Suppressor macrophage treated with lipopolysaccharide for 1 hour (primary cell): Measurements from ENCODE around the gene OPN1LW.
"Not testable (repeated sequence)": the region's sequence is repeated elsewhere in the genome, so short reads cannot be mapped to it uniquely, and the experiment has no call there.

ENCODE experiments used
- DNase-seq, 3 donors: peaks; one replicate each; pipeline ENCODE4 v3.0.0-alpha.2; 2020 to 2022

The OPN1LW gene

GRCh38 chrX:154144010-154144409, at the start of gene OPN1LW:
Gene OPN1LW (plus strand): TSS chrX:154144243. CDS start chrX:154144284, 41 bp downstream.
- DNase-seq, result not testable (repeated sequence)

DNA sequence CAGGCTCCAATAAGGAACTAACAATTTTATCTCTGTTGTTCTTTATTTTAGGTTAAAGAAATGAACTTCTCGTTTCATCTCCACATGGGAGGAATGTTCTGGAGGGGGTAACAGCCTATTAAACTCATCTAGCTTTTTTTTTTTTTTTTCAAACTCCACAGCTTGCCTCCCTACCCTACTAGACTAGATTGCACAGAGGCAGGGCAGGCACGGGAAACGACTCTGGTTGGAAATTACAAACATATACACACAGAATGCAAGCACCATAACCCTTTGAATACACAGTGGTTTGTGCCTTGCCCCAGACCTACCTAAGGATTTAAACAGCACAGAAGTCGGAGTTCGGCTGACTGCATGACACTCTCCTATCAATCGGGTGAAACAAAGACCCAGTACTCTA, 49.2 kb upstream of the OPN1LW start:
- no peak for DNase-seq

- DNase-seq, result peak; percentile 42 to 51 (median 48)
Observed at GRCh38 chrX:154096140-154097002, 47.7 kb upstream of the OPN1LW start.

GRCh38 chrX:154097003-154097588, 46.9 kb upstream of the OPN1LW start:
- DNase-seq, result peak; percentile 62 to 86 (median 73)

DNA sequence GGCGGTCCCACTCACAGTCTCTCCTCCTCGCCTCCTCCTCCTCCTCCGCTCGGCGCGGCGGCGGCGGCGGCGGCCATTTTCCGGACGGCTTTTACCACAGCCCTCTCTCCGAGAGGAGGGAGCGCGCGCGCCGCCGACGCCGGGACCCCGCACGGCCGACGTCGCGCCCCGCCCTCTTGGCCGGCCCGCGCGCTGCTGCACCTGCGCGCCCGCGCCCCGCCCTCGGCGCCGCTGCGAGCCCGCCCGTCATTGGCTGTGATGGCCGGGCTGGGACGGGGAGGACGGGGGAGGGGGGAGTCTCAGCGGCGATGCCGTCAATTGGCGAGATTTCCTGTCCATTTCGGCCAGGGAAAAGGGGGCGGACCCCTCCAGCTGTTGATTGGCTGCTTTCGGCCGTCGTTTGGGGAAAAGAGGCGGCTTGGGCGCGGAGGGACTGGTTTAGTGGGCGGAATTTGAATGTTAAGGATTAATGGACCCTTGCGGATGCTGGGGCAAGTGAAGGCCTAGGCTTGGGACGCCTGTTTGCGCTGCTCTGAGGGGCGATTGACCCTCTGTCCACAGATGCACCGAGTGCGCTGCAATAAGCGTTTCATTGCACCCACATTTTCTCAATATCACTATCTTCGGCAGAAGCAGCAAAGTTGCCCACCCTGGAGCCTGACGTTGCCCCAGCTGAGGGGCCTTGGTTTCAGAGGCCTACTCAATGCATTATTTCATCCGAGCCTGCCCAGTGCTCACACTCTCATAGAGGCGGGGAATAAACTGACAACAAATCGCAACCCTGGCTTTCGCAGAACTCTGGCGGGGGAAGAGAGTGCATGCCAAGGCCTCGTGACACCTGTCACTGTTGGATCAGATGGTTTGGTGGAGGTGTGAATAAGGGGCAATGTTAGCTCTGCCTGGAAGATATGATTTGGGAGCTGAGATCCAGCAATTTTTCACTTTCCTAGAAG, 46.2 kb upstream of the OPN1LW start, which contains the start of gene MECP2:
TSS of gene MECP2 (minus strand) at position 129 of the 953 bp plus-strand sequence.
- DNase-seq, result peak; percentile 92 to 96 (median 93)

GRCh38 chrX:154098551-154098950, 45.5 kb upstream of the OPN1LW start:
- DNase-seq, result no peak

- DNase-seq, result no peak
Observed at GRCh38 chrX:154113729-154114128, 30.3 kb upstream of the OPN1LW start.

DNA sequence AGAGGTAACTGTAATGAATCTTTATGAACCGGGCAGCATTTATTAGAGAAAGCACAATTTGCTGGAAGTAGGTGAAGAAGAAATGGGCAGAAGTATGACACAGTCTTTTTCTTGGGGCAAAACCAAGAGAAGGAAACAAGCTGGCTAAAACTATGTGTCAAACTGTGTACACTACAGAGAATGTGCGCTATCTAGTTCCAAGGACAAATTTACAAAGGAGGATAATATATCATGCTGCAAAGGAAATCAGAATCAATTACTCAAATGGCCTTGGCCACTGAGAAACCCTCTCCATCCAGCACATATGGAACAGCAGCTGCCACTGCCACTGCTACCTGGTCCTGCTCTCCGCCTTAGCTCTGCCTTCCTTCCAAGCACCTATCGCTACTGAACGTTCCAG, 29.4 kb upstream of the OPN1LW start:
- DNase-seq, result no peak

DNA sequence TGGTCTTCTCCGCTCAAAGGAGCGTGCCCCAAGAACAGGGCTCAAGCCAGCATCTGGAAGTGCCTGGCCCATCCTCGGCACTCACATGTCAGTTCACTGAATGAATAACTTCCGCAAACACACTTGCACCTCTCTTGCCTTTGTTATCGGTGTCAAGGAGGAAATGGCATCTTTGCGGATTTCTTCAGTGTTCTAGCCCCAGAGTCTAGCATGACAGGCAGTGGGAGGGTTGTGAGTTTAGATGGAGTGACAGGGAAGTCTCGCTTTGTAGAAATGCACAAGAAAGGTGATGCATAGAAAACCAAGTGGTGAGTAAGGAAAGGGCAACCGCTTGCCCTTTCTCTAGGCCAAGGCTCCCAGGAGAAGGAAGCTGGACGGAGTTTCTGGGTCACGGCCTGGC, 29.0 kb upstream of the OPN1LW start:
- DNase-seq, result no peak

GRCh38 chrX:154115750-154116149, 28.3 kb upstream of the OPN1LW start:
- DNase-seq, result no peak

DNA sequence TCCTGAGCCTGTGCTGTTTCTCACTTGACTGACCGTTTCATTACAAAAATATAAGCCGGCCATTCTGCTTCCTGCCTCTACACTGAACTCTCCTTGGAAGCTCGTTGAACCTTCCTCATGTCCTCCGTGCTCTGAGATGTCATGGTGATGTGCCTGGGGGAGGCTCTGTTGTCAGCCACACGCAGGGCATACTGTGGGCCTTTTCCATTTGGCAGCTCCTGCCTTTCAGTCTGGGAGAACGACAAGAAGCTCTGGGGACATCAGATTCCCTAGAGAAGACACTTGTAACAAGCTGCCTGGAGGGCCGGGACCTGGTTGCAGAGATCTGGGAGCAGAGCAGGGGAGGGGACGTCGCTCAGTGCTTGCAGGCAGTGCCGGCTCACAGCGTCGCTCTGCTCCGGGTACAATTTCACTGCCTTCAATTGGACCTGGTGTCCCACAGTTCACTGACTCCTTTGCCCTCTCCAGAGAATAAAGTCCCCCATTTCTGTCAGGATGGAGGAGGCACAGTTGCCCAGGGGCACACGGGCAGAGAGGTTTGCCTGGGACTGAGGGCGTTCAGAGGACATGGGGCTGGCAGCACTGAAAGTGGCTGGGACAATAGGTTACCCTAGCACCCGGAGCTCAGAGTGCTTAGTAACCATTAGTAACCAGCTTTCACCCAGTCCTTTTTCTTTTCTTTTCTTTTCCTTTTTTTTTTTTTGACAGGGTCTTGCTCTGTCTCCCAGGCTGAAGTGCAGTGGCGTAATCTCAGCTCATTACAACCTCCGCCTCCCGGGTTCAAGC, 27.4 kb upstream of the OPN1LW start:
- no peak for DNase-seq

GRCh38 chrX:154117566-154117965, 26.5 kb upstream of the OPN1LW start:
- no peak for DNase-seq

DNA sequence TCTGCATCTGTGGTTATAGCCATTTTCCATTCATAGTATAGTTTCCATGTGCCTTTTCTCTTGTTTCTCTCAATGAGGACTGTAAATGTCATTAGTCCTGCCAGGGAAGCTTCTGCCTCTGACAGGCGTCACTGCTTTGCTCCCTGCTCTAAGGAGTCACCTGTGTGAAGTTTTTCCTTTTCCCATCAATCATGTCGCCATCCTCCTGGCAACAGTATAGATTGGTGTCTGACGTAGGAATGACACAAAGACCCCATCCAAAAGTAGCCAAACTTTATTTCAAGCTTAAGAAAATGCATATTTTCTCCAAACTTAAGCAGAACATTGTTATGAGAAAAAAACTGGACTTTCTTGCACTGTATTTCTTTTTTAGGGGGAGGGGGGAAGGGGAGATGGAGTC, 23.5 kb upstream of the OPN1LW start:
- DNase-seq, result no peak

DNA sequence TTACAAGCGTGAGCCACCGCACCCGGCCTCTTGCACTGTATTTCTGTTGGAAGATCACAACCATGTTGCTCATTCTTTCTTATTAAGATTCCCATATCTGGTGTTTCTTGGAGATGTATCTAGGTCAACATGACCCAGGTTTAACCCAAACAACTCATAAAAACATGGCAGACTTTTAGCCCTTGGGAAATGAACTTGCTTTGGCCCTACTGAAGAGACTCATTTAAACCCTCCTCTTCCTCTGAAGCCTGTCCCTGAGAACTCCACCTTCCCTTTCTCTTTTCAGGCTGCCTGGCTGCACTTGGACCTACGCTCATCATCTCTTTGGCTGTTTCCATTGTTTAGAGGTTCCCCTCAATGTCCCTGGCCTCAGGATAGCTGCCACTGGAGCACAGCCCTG, 22.8 kb upstream of the OPN1LW start:
- DNase-seq, result no peak

- peak in 2 of 3 donors; percentile 17 to 20 for DNase-seq
Observed at GRCh38 chrX:154121961-154122360, 22.1 kb upstream of the OPN1LW start.

GRCh38 chrX:154123241-154124219, 20.5 kb upstream of the OPN1LW start:
- peak in 2 of 3 donors; percentile 16 to 23 for DNase-seq

DNA sequence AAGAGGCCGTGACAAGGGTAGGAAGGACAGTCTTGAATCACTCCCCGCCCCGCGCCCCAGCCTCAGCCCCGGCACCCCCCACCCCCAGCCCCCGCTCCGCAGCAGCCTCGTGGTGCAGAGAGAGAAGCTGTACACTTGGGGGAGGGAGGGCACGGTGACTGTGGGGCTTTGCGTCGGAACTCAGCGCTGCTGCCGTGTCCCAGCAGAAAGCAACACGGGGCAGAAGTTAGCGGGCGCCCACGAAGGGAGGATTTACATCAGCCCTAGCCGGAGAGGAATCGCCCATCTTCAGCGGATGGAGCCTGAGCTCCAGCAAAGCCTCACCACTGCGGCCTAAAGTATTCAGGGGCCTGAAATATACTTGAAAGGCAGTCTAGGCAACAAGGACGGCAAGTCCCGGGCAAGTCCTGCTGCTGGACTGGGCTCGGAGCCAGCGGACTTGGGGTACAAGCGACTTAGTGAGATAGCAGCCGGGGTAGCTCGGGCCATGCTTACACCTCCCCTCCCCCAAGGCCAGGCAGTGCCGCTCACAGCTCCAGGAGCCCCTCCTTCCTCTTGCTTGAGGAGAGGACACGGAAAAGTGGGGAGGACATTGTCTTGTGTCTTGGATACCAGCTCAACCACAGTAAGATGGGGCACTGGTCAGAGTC, 18.5 kb upstream of the OPN1LW start:
- no peak for DNase-seq

DNA sequence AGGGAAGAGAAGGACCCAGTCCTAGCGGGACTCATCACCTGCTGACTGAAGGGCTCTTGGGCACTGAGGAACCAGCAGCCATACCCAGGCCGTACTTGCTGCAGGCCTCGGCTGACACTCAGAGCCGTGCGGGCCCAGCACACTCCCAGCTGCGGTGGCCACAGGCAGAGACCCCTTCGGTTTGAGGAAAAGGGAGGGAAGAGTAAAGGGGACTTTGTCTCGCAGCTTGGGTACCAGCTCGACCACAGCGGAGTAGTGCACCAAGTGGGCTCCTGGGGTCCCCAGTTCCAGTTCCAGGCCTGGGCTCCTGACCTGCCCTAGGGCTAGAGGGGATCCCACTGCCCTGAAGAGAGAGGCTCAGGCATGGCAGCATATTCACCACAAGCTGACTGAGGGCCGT, 17.9 kb upstream of the OPN1LW start:
- DNase-seq, result no peak

- no peak for DNase-seq
Observed at GRCh38 chrX:154131955-154132354, 12.1 kb upstream of the OPN1LW start.

DNA sequence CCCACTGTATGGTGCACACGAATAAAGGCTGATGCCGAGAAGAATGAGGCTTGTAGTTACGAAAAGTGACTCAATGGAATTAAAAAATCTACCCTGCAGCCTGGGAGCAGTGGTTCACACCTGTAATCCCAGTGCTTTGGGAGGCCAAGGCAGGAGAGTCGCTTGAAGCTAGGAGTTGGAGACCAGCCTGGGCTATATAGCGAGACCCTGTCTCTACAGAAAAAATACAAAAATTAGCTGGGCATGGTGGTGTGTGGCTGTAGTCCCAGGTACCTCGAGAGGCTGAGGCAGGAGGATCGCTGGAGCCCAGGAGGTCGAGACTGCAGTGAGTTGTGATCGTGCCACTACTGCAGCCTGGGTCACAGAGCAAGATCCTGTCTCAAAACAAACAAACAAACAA, 11.7 kb upstream of the OPN1LW start:
- DNase-seq, result no peak
